Immature natural killer cell (primary cell): ENCODE data around the gene ANK2. TPM values are rescaled to one million over a fixed set of nuclear protein-coding genes. Genes with fewer than 3 reads are reported as not detected.

ENCODE experiments used
- DNase-seq, 3 donors: peaks; one replicate each; pipeline ENCODE4 v3.0.0; 2022; ENCODE audit warnings: mixed read lengths in 1 of 3
- H3K27ac Mint-ChIP-seq, 6 donors: one replicate each; pipeline ENCODE4 v1.8.0; 2020; ENCODE audit warnings: mixed read lengths in 6 of 6, mild to moderate bottlenecking in 5 of 6, inconsistent platforms in 4 of 6, moderate library complexity in 3 of 6
- H3K27me3 Mint-ChIP-seq, 3 donors: one replicate each; pipeline ENCODE4 v1.8.0; 2020 to 2021; ENCODE audit warnings: low read depth in 3 of 3, mild to moderate bottlenecking in 3 of 3, mixed read lengths in 3 of 3, moderate library complexity in 3 of 3, inconsistent platforms in 1 of 3
- H3K36me3 Mint-ChIP-seq, 3 donors: one replicate each; pipeline ENCODE4 v1.8.0; 2020; ENCODE audit warnings: mixed read lengths in 3 of 3, inconsistent platforms in 2 of 3, mild to moderate bottlenecking in 2 of 3
- H3K4me1 Mint-ChIP-seq, 2 donors: one replicate each; pipeline ENCODE4 v1.8.0; 2020; ENCODE audit warnings: inconsistent platforms in 2 of 2, mild to moderate bottlenecking in 2 of 2, mixed read lengths in 2 of 2, moderate library complexity in 1 of 2
- H3K4me3 Mint-ChIP-seq, 5 donors: one replicate each; pipeline ENCODE4 v1.8.0; 2020; ENCODE audit warnings: mild to moderate bottlenecking in 5 of 5, mixed read lengths in 5 of 5, inconsistent platforms in 3 of 5, moderate library complexity in 3 of 5
- H3K9me3 Mint-ChIP-seq, 6 donors: one replicate each; pipeline ENCODE4 v1.8.0; 2020; ENCODE audit warnings: mild to moderate bottlenecking in 6 of 6, mixed read lengths in 6 of 6, inconsistent platforms in 4 of 6, moderate library complexity in 3 of 6
- polyA plus RNA-seq, 3 donors: library from polyadenylated mRNA; unstranded; fragments of 300-500 nt; fragmentation: Illumina TruSeq; gene quantifications; one replicate each; pipeline ENCODE4 v1.2.3, GENCODE V29; 2021

Gene ANK2
- polyA plus RNA-seq, 3 donors from 2014 or later = not detected

GRCh38 chr4:113349430-113349829 lies 300.0 kb downstream of the ANK2 start:
- DNase-seq = no peak
- Mint-ChIP-seq H3K27me3 (peaks cover 5 to 6% (median 5%) of the 10 kb centered on the region in 3 donors), H3K9me3 (peaks cover 0 to 2% (median 0%) of the 10 kb centered on the region in 6 donors), H3K36me3 (peaks cover 0 to 5% (median 0%) of the 10 kb centered on the region in 3 donors), H3K27ac (no peak overlapping the region), H3K4me1 (peaks cover 12 to 32% of the 10 kb centered on the region in 2 donors), H3K4me3 (no peak overlapping the region)

- Mint-ChIP-seq H3K27ac (no peak overlapping the region), H3K9me3 (peaks cover 0 to 5% (median 0%) of the 10 kb centered on the region in 6 donors), H3K36me3 (peaks cover 0 to 5% (median 0%) of the 10 kb centered on the region in 3 donors), H3K27me3 (peaks cover 2 to 6% (median 5%) of the 10 kb centered on the region in 3 donors), H3K4me3 (no peak overlapping the region), H3K4me1 (peaks cover 24 to 43% of the 10 kb centered on the region in 2 donors)
- no peak for DNase-seq
Observed at GRCh38 chr4:113350576-113350975, 301.1 kb downstream of the ANK2 start.

- Mint-ChIP-seq H3K4me3 (peak overlapping the region; percentile 53 to 74 (median 59)), H3K27ac (peak overlapping the region; percentile 77 to 87 (median 82)), H3K36me3 (peaks cover 0 to 11% (median 9%) of the 10 kb centered on the region in 3 donors), H3K4me1 (peaks cover 36 to 51% of the 10 kb centered on the region in 2 donors), H3K9me3 (peaks cover 11 to 39% (median 20%) of the 10 kb centered on the region in 6 donors), H3K27me3 (peaks cover 11 to 14% (median 12%) of the 10 kb centered on the region in 3 donors)
- peak; percentile 55 to 65 (median 62) for DNase-seq
Observed at GRCh38 chr4:113355550-113356371, 306.3 kb downstream of the ANK2 start.

- H3K27me3 Mint-ChIP-seq = peaks cover 11 to 14% (median 12%) of the 10 kb centered on the region in 3 donors
Observed at GRCh38 chr4:113356453-113356852, 307.0 kb downstream of the ANK2 start.

GRCh38 chr4:113358784-113359183 lies 309.3 kb downstream of the ANK2 start:
- no peak overlapping the region for H3K27ac Mint-ChIP-seq
- DNase-seq = no peak
- peaks cover 11 to 39% (median 20%) of the 10 kb centered on the region in 6 donors for H3K9me3 Mint-ChIP-seq
- H3K36me3 Mint-ChIP-seq = peaks cover 0 to 11% (median 4%) of the 10 kb centered on the region in 3 donors
- H3K27me3 Mint-ChIP-seq = peaks cover 8 to 13% (median 10%) of the 10 kb centered on the region in 3 donors
- H3K4me3 Mint-ChIP-seq = no peak overlapping the region
- H3K4me1 Mint-ChIP-seq = peaks cover 32 to 37% of the 10 kb centered on the region in 2 donors

More at GRCh38 chr4:113356453-113356852, 307.0 kb downstream of the ANK2 start:
- DNase-seq = no peak
- Mint-ChIP-seq H3K36me3 (peaks cover 0 to 11% (median 9%) of the 10 kb centered on the region in 3 donors), H3K4me3 (peak overlapping the region in 4 of 5 donors; percentile 53 to 74 (median 56)), H3K27ac (peak overlapping the region in 3 of 6 donors; percentile 78 to 86 (median 85)), H3K4me1 (peaks cover 36 to 50% of the 10 kb centered on the region in 2 donors), H3K9me3 (peaks cover 11 to 39% (median 20%) of the 10 kb centered on the region in 6 donors)

GRCh38 chr4:113365377-113365776 lies 315.9 kb downstream of the ANK2 start:
- Mint-ChIP-seq H3K27me3 (peaks cover 1 to 7% (median 7%) of the 10 kb centered on the region in 3 donors), H3K27ac (no peak overlapping the region), H3K36me3 (no peaks in the 10 kb centered on the region), H3K9me3 (peaks cover 0 to under 1% (median 0%) of the 10 kb centered on the region in 6 donors), H3K4me3 (no peak overlapping the region), H3K4me1 (no peaks in the 10 kb centered on the region)
- no peak for DNase-seq

GRCh38 chr4:113368056-113368455 lies 318.6 kb downstream of the ANK2 start:
- no peak overlapping the region for H3K4me3 Mint-ChIP-seq
- H3K9me3 Mint-ChIP-seq = no peaks in the 10 kb centered on the region
- no peaks in the 10 kb centered on the region for H3K4me1 Mint-ChIP-seq
- DNase-seq = no peak
- H3K27me3 Mint-ChIP-seq = peaks cover 0 to 8% (median 5%) of the 10 kb centered on the region in 3 donors
- no peak overlapping the region for H3K27ac Mint-ChIP-seq
- H3K36me3 Mint-ChIP-seq = no peaks in the 10 kb centered on the region

GRCh38 chr4:113371111-113371510 lies 321.7 kb downstream of the ANK2 start:
- Mint-ChIP-seq H3K4me3 (no peak overlapping the region), H3K9me3 (no peaks in the 10 kb centered on the region), H3K4me1 (no peaks in the 10 kb centered on the region), H3K27ac (no peak overlapping the region), H3K27me3 (peaks cover 0 to 8% (median 5%) of the 10 kb centered on the region in 3 donors), H3K36me3 (no peaks in the 10 kb centered on the region)
- no peak for DNase-seq

- H3K27me3 Mint-ChIP-seq = peaks cover 0 to 5% (median 2%) of the 10 kb centered on the region in 3 donors
Observed at GRCh38 chr4:113375964-113376666, 326.7 kb downstream of the ANK2 start.

GRCh38 chr4:113378836-113379235 lies 329.4 kb downstream of the ANK2 start:
- Mint-ChIP-seq H3K36me3 (no peaks in the 10 kb centered on the region), H3K4me3 (no peak overlapping the region), H3K27ac (no peak overlapping the region), H3K27me3 (peaks cover 0 to 5% (median 0%) of the 10 kb centered on the region in 3 donors), H3K4me1 (no peaks in the 10 kb centered on the region), H3K9me3 (no peaks in the 10 kb centered on the region)
- no peak for DNase-seq

More at GRCh38 chr4:113375964-113376666, 326.7 kb downstream of the ANK2 start:
- H3K4me3 Mint-ChIP-seq = no peak overlapping the region
- DNase-seq = no peak
- no peaks in the 10 kb centered on the region for H3K9me3 Mint-ChIP-seq
- H3K27ac Mint-ChIP-seq = no peak overlapping the region
- no peaks in the 10 kb centered on the region for H3K4me1 Mint-ChIP-seq
- no peaks in the 10 kb centered on the region for H3K36me3 Mint-ChIP-seq

GRCh38 chr4:113382704-113383103 lies 333.3 kb downstream of the ANK2 start:
- Mint-ChIP-seq H3K4me1 (no peaks in the 10 kb centered on the region), H3K27me3 (peaks cover 0 to 11% (median 3%) of the 10 kb centered on the region in 3 donors), H3K9me3 (no peaks in the 10 kb centered on the region), H3K4me3 (no peak overlapping the region), H3K36me3 (no peaks in the 10 kb centered on the region), H3K27ac (no peak overlapping the region)
- no peak for DNase-seq

- no peak overlapping the region for H3K27ac Mint-ChIP-seq
- no peak overlapping the region for H3K4me3 Mint-ChIP-seq
- H3K27me3 Mint-ChIP-seq = peaks cover 0 to 11% (median 3%) of the 10 kb centered on the region in 3 donors
- no peak for DNase-seq
- H3K4me1 Mint-ChIP-seq = no peaks in the 10 kb centered on the region
- H3K9me3 Mint-ChIP-seq = no peaks in the 10 kb centered on the region
- no peaks in the 10 kb centered on the region for H3K36me3 Mint-ChIP-seq
Observed at GRCh38 chr4:113383111-113383785, 333.8 kb downstream of the ANK2 start.

- H3K4me1 Mint-ChIP-seq = no peaks in the 10 kb centered on the region
- H3K27me3 Mint-ChIP-seq = peaks cover 0 to 9% (median 3%) of the 10 kb centered on the region in 3 donors
- no peak for DNase-seq
- H3K4me3 Mint-ChIP-seq = no peak overlapping the region
- no peak overlapping the region for H3K27ac Mint-ChIP-seq
- no peaks in the 10 kb centered on the region for H3K36me3 Mint-ChIP-seq
- H3K9me3 Mint-ChIP-seq = no peaks in the 10 kb centered on the region
Observed at GRCh38 chr4:113384600-113384999, 335.1 kb downstream of the ANK2 start.
